ENCODE results near the gene LDLRAD2. TPM values are rescaled to one million over a fixed set of nuclear protein-coding genes. Genes with fewer than 3 reads are reported as not detected.

Gene LDLRAD2
- total and polyA plus RNA-seq, 2 of the 8 experiments (the other 6 are each of a cell fraction or from before 2014, with no cell fraction given), result 0.48 to 0.74 TPM

DNA sequence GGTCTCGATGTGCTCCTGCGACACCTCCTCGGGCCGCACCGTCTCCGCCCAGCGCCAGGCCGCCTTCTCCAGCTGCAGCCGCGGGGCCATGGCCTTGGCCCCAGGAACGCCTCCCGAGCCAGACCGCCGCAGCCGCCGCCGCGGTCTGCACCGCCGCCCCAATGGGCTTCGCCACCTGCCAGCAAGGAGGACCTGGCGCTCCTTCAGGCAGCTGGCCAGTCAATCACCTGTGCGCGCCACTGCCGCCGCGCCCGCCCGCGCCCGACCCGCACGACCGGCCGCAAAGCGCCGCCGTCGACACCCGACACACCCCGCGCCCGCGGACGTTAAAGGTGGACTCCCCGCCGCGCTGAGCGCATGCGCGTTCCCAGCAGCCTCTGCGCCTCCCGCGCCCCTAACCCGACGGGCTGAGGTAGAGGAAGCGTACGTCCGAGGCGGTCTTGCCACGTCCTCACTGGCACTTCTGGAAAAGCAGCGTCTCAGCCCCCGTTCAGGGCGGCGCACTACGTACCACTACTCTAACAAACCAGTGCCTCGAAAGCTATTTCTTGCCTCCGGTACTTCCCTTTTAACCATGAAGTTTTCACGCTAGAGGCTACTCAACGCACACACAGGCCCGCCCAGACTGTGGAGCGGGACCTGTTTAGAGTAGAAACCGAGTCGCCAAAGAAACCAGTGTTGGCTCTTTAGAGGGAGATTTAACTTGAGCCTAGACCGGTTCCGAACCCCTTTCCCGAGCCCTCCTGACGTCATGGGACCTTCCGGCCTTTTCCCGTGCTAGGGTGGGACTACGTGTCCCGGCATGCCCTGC, 29.0 kb upstream of the LDLRAD2 start, which contains the start of gene USP48 (continued):
- TF ChIP-seq KDM5A (IDR thresholded peaks at IDR 0.05; ENCODE audit: low read length), result no peak
- TF ChIP-seq SUZ12 (IDR thresholded peaks at IDR 0.05; ENCODE audit: low read length), result no peak
- TF ChIP-seq TAF7 (optimal IDR thresholded peaks at IDR 0.05; ENCODE audit: borderline replicate concordance, low read depth, low read length), result peak; percentile 41

All from H1 (cell line).